K562 (cell line): ENCODE measurements around the gene BNIP2. TPM values are rescaled to one million over a fixed set of nuclear protein-coding genes. Genes with fewer than 3 reads are reported as not detected.

ENCODE experiments used
- ATAC-seq: fragments of 200-7000 bp; cut with Tn5 transposase; 3 replicates; pipeline ENCODE4 v1.9.1; 2020; ENCODE audit warnings: moderate library complexity
- BruUV-seq: library from RNA; stranded (reverse); fragments of 400-500 nt; replicated peaks from 2 replicates; lab custom pipeline; 2021; lab: Mats Ljungman, UMichigan
- CTCF ChIA-PET: fragments of 300-600 bp; formaldehyde crosslinking; extraction: SDS; loops from one replicate; lab custom pipeline; 2021; ENCODE audit warnings: low intra/inter-chr PET ratio; lab: Yijun Ruan, JAX
- POLR2A ChIA-PET: fragments of 300-600, 350-650 bp; sonication (Branson Sonifier 250); formaldehyde crosslinking; extraction: SDS; loops from one replicate; lab custom pipeline; 2021; ENCODE audit warnings: antibody characterized with exemption, inconsistent platforms; lab: Yijun Ruan, JAX
- DNase-seq, 4 experiments: peaks; one replicate each; pipeline versions ENCODE4 v3.0.0 to v3.0.0-alpha.2; 2011 to 2018; ENCODE audit warnings: low spot score in 3 of 4, mixed read lengths in 3 of 4; ENCODE audit errors: extremely low read depth in 1 of 4
- FAIRE-seq: peaks from 2 replicates; lab custom pipeline; 2011; peaks lifted over from hg19 to GRCh38; lab: Jason Lieb, UNC
- H2AFZ ChIP-seq: 2 replicates; pipeline ENCODE4 v1.6.0; 2011; ENCODE audit warnings: low read depth, low read length, control low read depth, inconsistent platforms
- H3K27ac ChIP-seq: fragments of 200-600 bp; 3 replicates; pipeline ENCODE4 v1.8.0; 2011; ENCODE audit warnings: low read depth, mild to moderate bottlenecking, control low read depth, inconsistent platforms, low read length, moderate library complexity, mixed read lengths; ENCODE audit errors: extremely low read depth
- H3K27me3 ChIP-seq, 2 experiments: fragments of 300-600 bp in 1 of 2; 2 replicates in 1 of 2; 3 replicates in 1 of 2; pipeline versions ENCODE4 v1.6.0 to v1.8.0; 2011; ENCODE audit warnings: inconsistent platforms in 2 of 2, low read length in 2 of 2, mild to moderate bottlenecking in 1 of 2, mixed read lengths in 1 of 2, moderate library complexity in 1 of 2; ENCODE audit not compliant: control insufficient read depth in 2 of 2, insufficient read depth in 2 of 2
- H3K36me3 ChIP-seq: fragments of 300-600 bp; 3 replicates; pipeline ENCODE4 v1.8.0; 2011; ENCODE audit warnings: mild to moderate bottlenecking, low read length, inconsistent platforms; ENCODE audit not compliant: control insufficient read depth, insufficient read depth
- H3K4me1 ChIP-seq, 2 experiments: fragments of 200-600 bp in 1 of 2; replicated peaks in 1 of 2; 2 replicates in 1 of 2; 3 replicates in 1 of 2; pipeline versions ENCODE4 v1.5.1 to v1.8.0; 2011; ENCODE audit warnings: inconsistent platforms in 2 of 2, low read length in 2 of 2, mild to moderate bottlenecking in 1 of 2, mixed read lengths in 1 of 2, moderate library complexity in 1 of 2; ENCODE audit not compliant: control insufficient read depth in 2 of 2, insufficient read depth in 2 of 2
- H3K4me2 ChIP-seq: 2 replicates; pipeline ENCODE4 v1.6.1; 2011; ENCODE audit warnings: low read length, control low read depth, inconsistent platforms, mixed read lengths; ENCODE audit not compliant: insufficient read depth
- H3K4me3 ChIP-seq: fragments of 200-600 bp; sonication (generic), shearing (Covaris generic); 2 replicates; pipeline ENCODE4 v1.5.1; 2016; ENCODE audit warnings: control low read depth, inconsistent platforms
- H3K79me2 ChIP-seq: fragments of 200-600 bp; 3 replicates; pipeline ENCODE4 v1.8.0; 2011; ENCODE audit warnings: low read length, inconsistent platforms; ENCODE audit not compliant: control insufficient read depth, insufficient read depth
- H3K9ac ChIP-seq, 2 experiments: 2 replicates each; pipeline versions ENCODE4 v1.6.0 to v1.6.1; 2011; ENCODE audit warnings: low read depth in 2 of 2, low read length in 2 of 2, control low read depth in 1 of 2, inconsistent platforms in 1 of 2, mild to moderate bottlenecking in 1 of 2, mixed read lengths in 1 of 2; ENCODE audit not compliant: insufficient read depth in 1 of 2
- H3K9me1 ChIP-seq: one replicate; pipeline ENCODE4 v1.6.0; 2011; ENCODE audit warnings: inconsistent platforms, mild to moderate bottlenecking, low read length, moderate library complexity; ENCODE audit not compliant: control insufficient read depth, insufficient read depth
- H3K9me3 ChIP-seq: replicated peaks from 2 replicates; pipeline ENCODE4 v1.5.1; 2011; ENCODE audit warnings: low read depth, low read length, inconsistent platforms; ENCODE audit not compliant: control insufficient read depth, insufficient read depth
- H4K20me1 ChIP-seq: replicated peaks from 2 replicates; pipeline ENCODE4 v1.6.1; 2011; ENCODE audit warnings: low read length, inconsistent platforms, mixed read lengths; ENCODE audit not compliant: control insufficient read depth, insufficient read depth
- EZH2 ChIP-seq: IDR thresholded peaks from 2 replicates; pipeline ENCODE4 v1.6.1; 2012; ENCODE audit warnings: low read depth, mild to moderate bottlenecking, inconsistent platforms, low read length, borderline replicate concordance
- FOXM1 ChIP-seq, 2 experiments: fragments of 450-650 bp in 1 of 2; sonication (generic) in 1 of 2; formaldehyde crosslinking in 1 of 2; IDR thresholded peaks; 2 replicates each; pipeline versions ENCODE4 v1.6.1 to v1.9.0; 2017 to 2022; ENCODE audit warnings: low read depth in 2 of 2, mild to moderate bottlenecking in 2 of 2, missing genetic modification reagents in 1 of 2, moderate library complexity in 1 of 2
- NFXL1 ChIP-seq: fragments of 450-650 bp; formaldehyde crosslinking; IDR thresholded peaks from 2 replicates; pipeline ENCODE4 v1.4.0; 2021; ENCODE audit warnings: mild to moderate bottlenecking
- PCBP1 ChIP-seq: fragments of 200-400 bp; formaldehyde crosslinking; IDR thresholded peaks from 2 replicates; pipeline ENCODE4 v1.6.1; 2018; ENCODE audit warnings: mild to moderate bottlenecking, low read depth, low read length; ENCODE audit not compliant: poor library complexity, severe bottlenecking
- PML ChIP-seq: IDR thresholded peaks from 2 replicates; pipeline ENCODE4 v1.6.1; 2012; ENCODE audit warnings: low read length, inconsistent platforms
- RNF2 ChIP-seq: sonication (generic); IDR thresholded peaks from 2 replicates; pipeline ENCODE4 v1.6.1; 2016
- SOX6 ChIP-seq: fragments of 450-650 bp; IDR thresholded peaks from 2 replicates; pipeline ENCODE4 v1.6.1; 2014; ENCODE audit warnings: mild to moderate bottlenecking
- TFAP4 ChIP-seq: sonication (generic); formaldehyde crosslinking; IDR thresholded peaks from 2 replicates; pipeline ENCODE4 v1.8.0; 2022; ENCODE audit warnings: missing genetic modification reagents, mild to moderate bottlenecking, moderate library complexity, borderline replicate concordance
- YY1 ChIP-seq, 3 experiments: IDR thresholded peaks; 2 replicates each; pipeline ENCODE4 v1.6.1; 2011; ENCODE audit warnings: low read length in 2 of 3, mild to moderate bottlenecking in 2 of 3, moderate library complexity in 2 of 3, borderline replicate concordance in 1 of 3, control low read depth in 1 of 3, low read depth in 1 of 3; ENCODE audit not compliant: insufficient read depth in 3 of 3, insufficient replicate concordance in 2 of 3, control insufficient read depth in 1 of 3, insufficient read length in 1 of 3; ENCODE audit errors: extremely low read depth in 1 of 3
- ZNF57 ChIP-seq: fragments of 450-650 bp; formaldehyde crosslinking; IDR thresholded peaks from 2 replicates; pipeline ENCODE4 v1.4.0; 2020; ENCODE audit warnings: mild to moderate bottlenecking, moderate library complexity
- ZNF764 ChIP-seq: fragments of 250-450 bp; sonication (Bioruptor Pico); IDR thresholded peaks from 2 replicates; pipeline ENCODE4 v1.4.0; 2020; ENCODE audit warnings: low read depth, mild to moderate bottlenecking, moderate library complexity
- WGBS: fragments of 100-300 bp; shearing (Covaris generic); methylation state at CpG from one replicate; pipeline ENCODE4 v1.1.6; 2016; ENCODE audit warnings: low coverage, mixed read lengths; ENCODE audit not compliant: insufficient coverage; ENCODE audit errors: missing lambda C conversion rate; 5-methylcytosine and 5-hydroxymethylcytosine counted together
- in situ Hi-C: fragments of 300-500 bp; cut with MboI; formaldehyde crosslinking; loops from 4 replicates; pipeline ENCODE4 v1.15.0; 2018; ENCODE audit warnings: inconsistent platforms, mixed read lengths
- intact Hi-C: fragments of 100-400 bp; cut with micrococcal nuclease; formaldehyde crosslinking; loops from 2 replicates; pipeline ENCODE4 v1.14.2; 2022
- polyA plus RNA-seq, 8 experiments: library from polyadenylated mRNA; depleted of rRNA in 4 of 8; stranded (reverse) in 5 of 8; unstranded in 3 of 8; fragments of >200 nt; fragmentation: Nextera tagmentation in 2 of 8; fragmentation: Illumina TruSeq in 1 of 8; extraction: Ambion mirVana in 2 of 8; extraction: Trizol in 1 of 8; gene quantifications; 2 replicates each; pipeline versions ENCODE4 v1.2.1 to v1.2.3, GENCODE V29; 2011 to 2014; ENCODE audit warnings: inconsistent platforms in 1 of 8, missing spikeins in 1 of 8
- total RNA-seq, 7 experiments: library from RNA; depleted of rRNA in 6 of 7; stranded (reverse); fragments of >200 nt in 6 of 7; fragmentation: Illumina TruSeq in 2 of 7; extraction: Trizol in 2 of 7; gene quantifications; 2 replicates each; pipeline versions ENCODE4 v1.2.1 to v1.2.3, GENCODE V29; 2011 to 2021; ENCODE audit warnings: low replicate concordance in 1 of 7
- TF ChIP-seq, protein P1 (sequence below): sonication (generic); formaldehyde crosslinking; IDR thresholded peaks from 2 replicates; pipeline ENCODE4 v1.8.1; 2023; ENCODE audit warnings: mild to moderate bottlenecking, missing genetic modification reagents, moderate library complexity

BNIP2 gene
- total and polyA plus RNA-seq, 9 of the 15 experiments (the other 6 are each of a cell fraction or from before 2014, with no cell fraction given), result 19.6 to 88.0 (median 52.5) TPM

GRCh38 chr15:59707619-59708018 lies 18.5 kb upstream of the BNIP2 start (continued):
- TF ChIP-seq, protein P1, sequence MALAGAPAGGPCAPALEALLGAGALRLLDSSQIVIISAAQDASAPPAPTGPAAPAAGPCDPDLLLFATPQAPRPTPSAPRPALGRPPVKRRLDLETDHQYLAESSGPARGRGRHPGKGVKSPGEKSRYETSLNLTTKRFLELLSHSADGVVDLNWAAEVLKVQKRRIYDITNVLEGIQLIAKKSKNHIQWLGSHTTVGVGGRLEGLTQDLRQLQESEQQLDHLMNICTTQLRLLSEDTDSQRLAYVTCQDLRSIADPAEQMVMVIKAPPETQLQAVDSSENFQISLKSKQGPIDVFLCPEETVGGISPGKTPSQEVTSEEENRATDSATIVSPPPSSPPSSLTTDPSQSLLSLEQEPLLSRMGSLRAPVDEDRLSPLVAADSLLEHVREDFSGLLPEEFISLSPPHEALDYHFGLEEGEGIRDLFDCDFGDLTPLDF (CRISPR knock-in tag), result no peak
- no peak for TF ChIP-seq TFAP4

GRCh38 chr15:59703979-59704796 lies 15.1 kb upstream of the BNIP2 start:
- no peak overlapping the region for H3K4me2 ChIP-seq
- WGBS, result 3% methylated on average over 6 of the region's 6 CpGs
- FAIRE-seq (no peak), DNase-seq (no peak), ATAC-seq (no peak)
- POLR2A ChIA-PET, result interaction anchor here (1.0 kb wide), 1 partner anchor 32 kb away, joined by 3 read pairs; no protein-coding TSS in a partner anchor
- CTCF ChIA-PET, result no interaction called here
- H3K4me1 ChIP-seq, result 0 out of 5 replicates have a peak, but pooled peaks cover 0 to 2% of the 10 kb centered on the region in 2 experiments
- no peak overlapping the region for H3K9ac ChIP-seq
- H3K36me3 ChIP-seq, result no peaks in the 10 kb centered on the region
- H3K4me3 ChIP-seq, result no peak overlapping the region
- H4K20me1 ChIP-seq, result no peaks in the 10 kb centered on the region
- H3K27ac ChIP-seq, result no peak overlapping the region
- H3K27me3 ChIP-seq, result no peaks in the 10 kb centered on the region; a peak in 1 of 5 replicates
- TF ChIP-seq SOX6 (no peak), PCBP1 (no peak), ZNF764 (CRISPR knock-in tag) (no peak), EZH2 (no peak), PML (no peak), YY1 (IDR thresholded peaks at IDR 0.05; ENCODE audit: borderline replicate concordance in 1 of 3, control insufficient read depth in 1 of 3, extremely low read depth in 1 of 3, insufficient read depth in 3 of 3, insufficient read length in 1 of 3, insufficient replicate concordance in 2 of 3, low read depth in 1 of 3, low read length in 2 of 3) (no peak), ZNF57 (CRISPR knock-in tag) (no peak), RNF2 (no peak), NFXL1 (CRISPR knock-in tag) (no peak), FOXM1 (IDR thresholded peaks at IDR 0.05; ENCODE audit: low read depth) (no peak), FOXM1 (CRISPR knock-in tag; IDR thresholded peaks at IDR 0.05; ENCODE audit: low read depth) (no peak)
- no peaks in the 10 kb centered on the region for H3K79me2 ChIP-seq
- no peaks in the 10 kb centered on the region for H3K9me3 ChIP-seq
- no peak overlapping the region for H2AFZ ChIP-seq
- no TSS peak for BruUV-seq
- no peaks in the 10 kb centered on the region for H3K9me1 ChIP-seq
- intact Hi-C loops, result no loop called here
- in situ Hi-C loops, result no loop called here
